GM12872 (cell line): ENCODE measurements around the gene CPE.

ENCODE experiments used
- CTCF ChIP-seq: IDR thresholded peaks from 3 replicates; pipeline ENCODE4 v1.5.1; 2011; ENCODE audit warnings: low read depth, mild to moderate bottlenecking, low read length, moderate library complexity; ENCODE audit not compliant: insufficient read depth

The CPE gene

GRCh38 chr4:165437691-165438090 is 58.9 kb downstream of the CPE start:
- no peak for TF ChIP-seq CTCF

GRCh38 chr4:165439344-165439743 is 60.5 kb downstream of the CPE start:
- no peak for TF ChIP-seq CTCF

GRCh38 chr4:165439981-165440380 is 61.2 kb downstream of the CPE start:
- TF ChIP-seq CTCF, result no peak

- no peak for TF ChIP-seq CTCF
Observed at GRCh38 chr4:165440415-165441158, 61.8 kb downstream of the CPE start.

- TF ChIP-seq CTCF, result no peak
Observed at GRCh38 chr4:165443276-165443675, 64.5 kb downstream of the CPE start.

- no peak for TF ChIP-seq CTCF
Observed at GRCh38 chr4:165448700-165449099, 69.9 kb downstream of the CPE start.

- no peak for TF ChIP-seq CTCF
Observed at GRCh38 chr4:165449333-165449732, 70.5 kb downstream of the CPE start.
